GM18517 (cell line): ENCODE results near the gene SPRED2.

Experiments
- ATAC-seq: cut with Tn5 transposase; IDR thresholded peaks from one replicate; pipeline ENCODE4 v1.9.1; 2021; ENCODE audit warnings: mild to moderate bottlenecking, moderate library complexity; ENCODE audit not compliant: unreplicated experiment

Gene SPRED2

DNA sequence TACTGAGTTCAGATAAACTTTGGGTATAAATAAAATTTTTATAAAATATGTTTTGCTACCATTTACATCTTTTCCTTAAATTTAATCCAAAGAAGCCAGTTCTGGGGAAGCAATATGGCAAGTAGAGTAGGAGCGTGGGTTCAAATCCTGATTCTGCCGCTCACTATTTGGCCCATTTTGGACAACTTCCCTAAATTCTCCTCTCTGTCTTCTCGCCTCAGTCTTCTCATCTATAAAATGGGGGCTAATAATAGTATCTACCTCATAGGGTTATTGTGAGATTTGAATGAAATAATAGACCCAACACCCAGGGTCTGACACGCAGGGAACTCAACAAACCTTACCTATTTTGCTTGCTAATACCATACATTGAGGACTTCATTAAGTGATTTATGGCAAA, 145.0 kb downstream of the SPRED2 start:
- no peak for ATAC-seq

DNA sequence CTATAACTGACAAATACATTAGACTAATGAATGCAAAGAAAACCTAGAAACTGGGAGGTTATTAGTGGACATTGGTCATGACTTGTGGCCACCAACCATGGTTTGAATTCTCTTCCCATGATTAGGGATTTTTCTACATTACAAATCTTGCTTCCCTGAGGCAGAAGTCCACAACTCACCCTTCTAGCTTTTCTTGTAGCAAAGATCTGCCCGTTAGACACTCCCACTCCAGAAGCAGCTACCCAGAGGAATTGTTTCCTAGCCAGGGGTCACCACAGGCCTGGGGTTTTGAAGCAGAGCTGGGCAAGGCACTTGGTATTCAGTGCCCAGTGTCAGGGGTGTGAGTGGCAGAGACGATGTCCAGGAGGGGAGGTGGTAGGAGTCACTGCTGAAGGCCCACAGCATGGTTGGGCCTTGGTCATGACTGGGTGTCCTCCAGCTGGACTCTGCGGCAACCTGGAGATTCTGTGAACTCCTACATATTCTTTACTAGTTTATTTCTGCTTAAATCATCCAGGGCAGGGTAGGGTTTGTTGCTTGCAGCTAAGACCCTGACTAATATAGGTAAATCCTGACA, 149.8 kb downstream of the SPRED2 start:
- ATAC-seq: no peak

DNA sequence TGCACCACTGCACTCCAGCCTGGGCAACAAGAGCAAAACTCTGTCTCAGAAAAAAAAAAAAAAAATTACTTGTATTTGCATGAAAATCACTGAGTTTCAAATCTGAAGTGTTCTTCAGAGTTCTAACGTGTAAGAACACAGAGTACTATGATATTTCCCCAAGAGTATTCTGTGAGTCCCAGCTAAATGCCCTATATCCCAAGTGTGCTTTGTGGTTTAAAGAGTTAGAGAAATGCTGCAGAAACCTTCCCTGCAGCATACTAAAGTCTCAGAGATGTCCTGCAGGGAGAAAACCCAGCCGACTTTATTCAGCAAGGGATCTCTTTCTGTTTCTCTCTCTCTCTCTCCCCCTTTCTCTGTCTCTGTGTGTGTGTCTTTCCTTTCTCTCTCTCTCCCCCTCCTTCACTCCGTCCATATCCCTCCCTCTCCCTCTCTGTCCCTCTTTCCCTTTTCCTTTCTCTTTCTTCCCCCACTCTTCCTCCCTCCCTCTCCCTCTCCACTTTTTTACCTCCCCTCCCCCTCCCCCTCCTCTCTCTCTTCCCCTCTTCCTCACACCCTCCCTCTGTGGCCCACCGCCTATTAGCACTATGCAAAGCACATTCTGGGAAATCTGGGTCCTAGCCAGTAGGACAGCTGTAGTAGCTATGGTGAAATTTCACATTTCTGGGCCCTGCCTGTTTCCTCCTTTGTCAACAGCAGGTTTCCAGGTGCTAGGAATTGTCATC, 150.6 kb downstream of the SPRED2 start:
- no peak for ATAC-seq

DNA sequence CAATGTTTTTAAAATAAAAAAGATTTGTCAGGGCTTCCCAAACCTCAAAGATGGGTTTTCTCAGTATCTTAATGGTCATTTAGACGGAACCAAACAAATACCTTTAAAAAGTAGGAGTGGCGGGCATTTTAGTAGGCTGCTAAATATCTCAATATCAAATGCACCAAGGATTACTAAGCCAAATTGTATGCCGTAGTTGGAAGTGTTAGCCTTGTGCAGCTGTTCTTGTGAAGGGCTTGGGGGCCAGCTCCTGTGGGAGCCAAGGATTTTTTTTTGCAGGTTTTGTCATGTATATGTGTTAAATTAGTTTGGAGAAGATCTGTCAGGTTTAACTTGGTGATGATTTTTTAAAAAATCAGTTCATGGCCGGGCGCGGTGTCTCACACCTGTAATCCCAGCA, 152.6 kb downstream of the SPRED2 start:
- ATAC-seq: no peak

DNA sequence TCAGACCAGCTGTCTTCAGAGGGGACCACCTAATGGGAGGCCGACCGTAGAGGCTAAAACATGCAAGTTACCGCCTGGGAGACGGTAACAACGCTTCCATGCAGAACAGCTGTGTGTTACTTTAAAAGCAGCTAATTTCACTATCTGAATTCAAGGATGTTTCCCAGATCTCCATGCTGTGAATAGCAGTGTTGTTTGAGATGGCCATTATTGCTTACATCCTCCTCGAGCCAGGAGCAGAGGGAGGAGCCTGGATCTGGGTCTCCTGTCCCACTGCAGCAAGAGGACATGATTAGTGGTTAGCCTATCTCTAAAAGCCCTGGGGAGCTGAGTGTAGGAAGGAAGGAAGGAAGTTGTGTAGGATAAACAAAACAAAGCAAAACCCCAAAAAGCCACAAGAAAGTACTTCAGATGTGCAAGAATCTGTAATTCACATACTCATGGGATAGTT, 153.8 kb downstream of the SPRED2 start:
- no peak for ATAC-seq

DNA sequence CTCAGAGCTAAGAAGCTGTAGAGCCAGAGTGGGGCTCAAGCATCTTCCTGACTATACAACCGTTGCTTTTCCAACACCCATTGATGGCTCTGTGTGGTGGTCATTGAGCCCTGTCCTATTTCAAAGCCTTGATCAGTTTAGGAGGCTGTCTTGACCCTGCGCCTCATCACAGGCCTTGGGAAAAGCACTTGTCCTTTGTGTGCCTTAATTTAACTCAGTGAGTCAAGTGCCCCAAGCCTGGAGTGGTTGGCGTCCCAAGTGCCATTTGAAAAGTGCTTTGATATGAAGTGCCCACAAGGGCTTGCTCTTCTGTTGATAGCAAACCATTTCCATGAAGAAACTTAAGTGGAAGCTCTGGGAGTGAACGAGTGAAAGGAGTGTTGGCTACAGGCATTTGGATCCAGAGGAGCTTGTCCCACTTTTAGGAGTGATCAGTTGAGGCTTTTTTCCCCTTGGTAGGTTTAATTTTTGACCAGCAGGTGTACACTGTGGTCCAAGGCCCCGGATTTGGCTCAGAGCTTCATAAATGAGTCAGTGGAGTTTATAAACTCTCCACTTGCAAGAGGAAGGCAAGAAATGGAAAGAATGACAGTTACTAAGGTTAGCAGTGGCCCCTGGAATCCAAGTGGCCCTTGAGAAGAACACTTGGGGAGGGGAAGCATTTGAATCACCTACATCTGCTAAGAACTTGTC, 154.5 kb downstream of the SPRED2 start:
- no peak for ATAC-seq

DNA sequence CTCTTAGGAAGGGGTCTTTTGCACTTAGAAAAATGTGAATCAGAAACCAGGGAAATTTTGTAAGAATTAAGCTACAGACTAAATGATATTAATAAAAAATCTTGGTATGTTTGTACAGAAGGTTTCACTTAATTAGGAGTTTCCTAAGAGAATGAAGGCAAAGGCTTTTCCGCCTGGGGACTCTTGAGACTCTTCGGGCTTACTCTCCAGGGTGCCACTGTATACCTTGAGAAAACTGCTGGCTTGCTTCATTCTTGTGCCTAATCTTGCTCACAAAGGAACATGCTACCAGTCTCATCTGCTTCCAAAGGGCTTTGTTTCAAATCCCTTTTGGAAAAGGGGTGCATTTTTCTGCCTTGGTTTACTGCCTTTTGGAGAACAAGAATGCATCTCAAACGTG, 155.3 kb downstream of the SPRED2 start:
- ATAC-seq: no peak

DNA sequence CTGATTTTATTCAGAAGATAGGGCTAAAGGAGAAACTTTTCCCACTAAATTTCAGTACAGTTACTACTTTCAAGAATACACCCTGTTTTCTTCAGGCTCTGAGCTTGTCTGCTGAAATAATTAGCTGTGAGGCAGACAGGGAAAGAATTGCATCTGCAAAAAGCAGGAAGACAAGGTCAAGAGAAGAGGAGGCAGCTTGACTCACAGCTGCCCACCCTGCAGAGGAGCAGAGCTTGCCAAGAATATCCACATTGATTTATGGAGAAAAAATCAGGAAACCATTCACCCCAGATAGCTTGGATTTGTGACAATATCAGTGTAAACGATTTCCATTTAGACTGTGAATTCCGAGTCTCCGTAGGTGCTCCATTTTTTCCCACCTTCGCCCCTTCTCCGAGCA, 155.8 kb downstream of the SPRED2 start:
- ATAC-seq: no peak

DNA sequence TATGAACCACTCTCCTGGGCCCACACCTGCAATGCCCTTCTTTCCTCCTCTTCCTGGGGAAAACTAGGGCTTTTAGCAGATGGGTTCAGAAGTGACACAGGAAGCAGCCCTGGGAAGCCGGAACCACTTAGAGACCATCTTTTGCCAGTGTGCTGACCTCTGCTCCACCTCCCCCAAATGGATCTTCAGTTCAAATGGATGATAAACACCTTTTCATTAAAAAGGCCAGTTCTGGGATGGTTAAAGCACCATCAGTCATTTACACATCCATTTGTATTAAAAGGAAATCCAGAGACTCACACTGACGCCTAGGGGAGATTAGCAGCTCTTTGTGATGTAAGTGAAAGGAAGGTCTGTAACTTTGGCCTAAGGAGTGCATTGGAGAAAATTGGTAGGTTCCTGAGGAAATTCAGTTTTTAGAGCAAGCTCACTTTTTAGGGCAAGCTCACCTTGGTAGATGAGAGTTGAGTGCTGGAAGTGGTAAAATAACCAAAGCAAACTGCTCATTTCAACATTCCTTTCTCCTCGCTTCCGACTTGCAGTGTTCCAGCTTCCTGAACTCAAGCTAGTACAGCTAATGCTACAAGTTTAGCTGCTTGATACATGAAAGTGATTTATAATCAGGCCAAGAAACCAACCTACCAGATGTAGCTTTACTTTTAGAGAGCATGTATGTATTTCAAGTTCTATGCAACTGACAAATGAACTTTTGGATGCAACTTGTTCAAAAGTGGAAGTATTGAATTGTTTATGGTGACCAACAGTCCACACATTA, 157.1 kb downstream of the SPRED2 start:
- no peak for ATAC-seq

DNA sequence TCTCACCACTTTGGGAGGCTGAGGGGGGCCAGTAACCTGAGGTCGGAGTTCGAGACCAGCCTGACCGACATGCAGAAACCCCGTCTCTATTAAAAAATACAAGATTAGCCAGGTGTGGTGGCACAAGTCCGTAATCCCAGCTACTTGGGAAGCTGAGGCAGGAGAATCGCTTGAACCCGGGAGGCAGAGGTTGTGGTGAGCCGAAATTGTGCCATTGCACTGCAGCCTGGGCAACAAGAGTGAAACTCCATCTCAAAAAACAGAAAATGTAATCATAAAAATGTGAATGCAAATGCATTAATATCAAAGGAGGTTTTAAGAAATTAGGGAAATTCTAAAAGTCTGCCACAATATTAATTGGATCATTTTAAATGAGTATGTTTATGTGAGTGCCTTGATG, 159.1 kb downstream of the SPRED2 start:
- ATAC-seq: no peak

DNA sequence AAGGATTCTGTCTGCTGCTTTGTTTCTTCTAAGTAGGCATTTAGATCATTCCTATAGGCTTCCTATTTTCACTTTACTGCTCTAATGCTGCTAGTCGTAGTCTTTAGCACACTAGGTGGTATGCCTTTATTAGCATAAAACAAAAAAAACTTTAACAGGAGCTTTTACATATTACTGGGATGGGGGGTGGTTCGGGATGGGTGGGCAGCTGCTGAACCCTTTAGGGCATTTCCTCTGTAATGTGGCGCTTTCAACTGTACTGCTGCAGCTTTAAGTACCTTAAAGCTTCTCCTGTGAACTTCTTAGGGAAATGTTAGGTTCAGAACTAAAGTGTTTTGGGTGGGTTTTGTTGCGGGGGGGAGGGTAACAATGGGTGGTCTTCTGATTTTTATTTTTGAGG, 163.4 kb downstream of the SPRED2 start:
- ATAC-seq: no peak

DNA sequence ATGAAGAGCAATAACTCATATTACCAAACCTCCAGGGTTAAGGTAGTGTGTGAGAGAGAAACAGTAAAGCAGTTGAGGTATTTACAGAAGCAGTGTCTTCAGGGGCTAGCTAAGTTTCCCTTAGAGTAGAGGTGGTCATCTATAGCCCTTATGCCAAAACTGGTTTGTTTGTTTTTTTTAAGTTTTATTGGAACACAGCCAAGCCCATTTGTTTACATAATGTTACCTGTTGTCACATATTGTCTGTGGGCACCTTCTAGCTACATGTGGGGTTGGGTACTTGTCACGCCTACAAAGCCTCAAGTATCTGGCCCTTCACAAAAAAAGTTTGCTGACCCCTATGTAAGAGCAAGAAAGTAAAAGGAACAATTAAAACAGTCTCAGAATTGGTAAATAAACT, 165.4 kb downstream of the SPRED2 start:
- no peak for ATAC-seq

DNA sequence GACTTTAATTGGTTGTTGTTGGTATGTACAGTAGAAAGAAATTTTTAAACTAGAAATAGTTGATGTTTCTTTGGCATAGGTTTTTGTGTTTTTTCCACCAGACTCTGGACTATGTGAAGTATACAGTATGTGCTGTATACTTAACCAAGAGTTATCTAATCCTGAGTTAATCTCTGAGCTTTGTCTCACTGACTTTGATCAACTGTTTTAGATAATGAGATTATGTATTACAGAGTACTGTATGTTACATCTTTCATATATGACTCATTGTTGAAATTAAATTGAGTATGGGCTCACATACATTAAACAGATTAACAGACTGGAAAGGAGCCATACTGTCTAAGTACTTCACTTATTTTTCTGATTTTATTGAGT, 166.7 kb downstream of the SPRED2 start:
- ATAC-seq: no peak

DNA sequence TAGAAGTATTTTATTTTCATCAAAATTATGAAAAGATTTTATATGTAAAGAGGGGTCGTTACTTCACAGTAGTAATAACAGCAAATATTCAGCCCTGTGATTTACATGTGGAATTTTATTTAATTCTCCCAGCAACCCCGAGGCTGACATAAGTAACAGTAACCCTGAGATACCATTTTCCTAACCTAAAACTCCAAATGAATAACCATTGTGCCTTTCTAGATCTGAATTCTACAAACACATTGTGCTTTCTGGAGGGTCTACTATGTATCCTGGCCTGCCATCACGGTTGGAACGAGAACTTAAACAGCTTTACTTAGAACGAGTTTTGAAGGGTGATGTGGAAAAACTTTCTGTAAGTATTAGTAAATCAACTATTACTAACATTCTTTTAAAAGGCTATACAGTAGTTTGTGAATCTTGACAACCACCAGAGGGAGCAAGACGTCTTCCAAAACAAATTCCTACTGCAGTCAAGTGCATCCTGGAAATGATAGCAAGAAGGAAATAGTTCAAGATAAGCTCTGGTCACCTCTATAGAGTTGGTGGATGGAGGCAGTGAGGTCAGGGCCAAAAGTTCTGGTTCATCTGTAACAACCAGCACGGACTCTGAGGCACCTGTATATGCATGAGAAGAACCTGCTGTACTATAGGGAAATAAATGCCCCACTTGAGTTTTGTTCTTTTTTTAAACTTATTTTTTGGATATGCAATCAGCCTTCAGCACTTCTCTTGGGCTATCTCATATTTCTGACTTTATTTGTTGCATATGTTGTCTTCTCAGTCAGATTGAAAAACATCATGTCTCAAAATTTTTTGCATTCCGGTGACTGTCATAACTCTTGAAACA, 167.4 kb downstream of the SPRED2 start:
- no peak for ATAC-seq

DNA sequence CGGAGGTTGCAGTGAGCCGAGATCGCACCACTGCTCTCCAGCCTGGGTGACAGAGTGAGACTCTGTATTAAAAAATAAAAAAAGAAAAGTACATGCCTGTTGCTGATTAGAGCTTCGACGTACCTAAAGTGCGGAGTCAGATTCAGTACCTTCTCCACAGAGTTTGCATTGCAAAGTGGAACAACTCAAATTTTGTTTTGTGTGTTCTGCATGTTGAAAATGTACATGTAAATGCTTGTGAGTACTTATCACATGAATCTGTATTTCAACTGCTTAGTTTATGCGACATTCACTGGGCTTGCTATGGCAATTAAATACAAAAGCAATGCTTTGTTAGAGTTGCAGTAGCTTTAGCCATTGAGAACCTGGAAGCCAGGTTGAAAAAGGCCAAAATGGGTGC, 168.4 kb downstream of the SPRED2 start:
- ATAC-seq: no peak

DNA sequence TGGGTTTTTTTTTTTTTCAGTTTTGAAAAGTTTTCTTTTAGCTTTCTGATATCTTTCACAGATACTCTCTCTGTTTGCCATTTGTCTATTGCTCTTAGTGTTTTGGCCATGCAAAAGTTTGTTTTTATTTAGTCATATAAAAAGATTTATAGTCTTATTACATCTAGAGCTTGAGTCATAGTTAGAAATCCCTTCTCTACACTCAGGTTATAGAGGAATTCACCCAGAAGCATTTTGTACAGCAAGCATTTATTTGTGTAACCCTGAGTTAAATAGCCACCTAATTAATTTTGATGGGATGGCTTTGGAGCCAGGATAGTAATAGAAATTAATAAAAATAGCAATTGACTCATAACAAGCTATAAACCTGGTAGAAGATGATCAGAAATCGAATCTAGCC, 169.1 kb downstream of the SPRED2 start:
- no peak for ATAC-seq

DNA sequence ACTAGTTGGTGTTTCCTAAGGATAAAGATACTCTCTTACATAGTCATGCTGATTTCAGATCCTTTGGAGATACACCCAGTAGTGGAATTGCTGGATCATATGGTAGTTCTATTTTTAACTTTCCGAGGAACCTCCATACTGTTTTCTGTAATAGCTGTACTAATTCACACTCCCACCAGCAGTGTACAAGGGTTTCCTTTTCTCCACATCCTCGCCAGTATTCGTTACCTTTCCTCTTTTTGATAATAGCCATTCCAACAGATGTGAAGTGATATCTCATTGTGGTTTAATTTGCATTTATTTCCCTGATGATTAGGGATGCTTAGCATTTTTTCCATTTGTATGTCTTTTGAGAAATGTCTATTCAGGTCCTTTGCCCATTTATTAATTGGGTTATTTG, 170.7 kb downstream of the SPRED2 start:
- no peak for ATAC-seq
